GM21737 (cell line): ENCODE results near the gene SOX3.

ENCODE experiments used
- ATAC-seq: cut with Tn5 transposase; IDR thresholded peaks from one replicate; pipeline ENCODE4 v1.9.1; 2021; ENCODE audit warnings: mild to moderate bottlenecking, moderate library complexity; ENCODE audit not compliant: unreplicated experiment

SOX3 gene

DNA sequence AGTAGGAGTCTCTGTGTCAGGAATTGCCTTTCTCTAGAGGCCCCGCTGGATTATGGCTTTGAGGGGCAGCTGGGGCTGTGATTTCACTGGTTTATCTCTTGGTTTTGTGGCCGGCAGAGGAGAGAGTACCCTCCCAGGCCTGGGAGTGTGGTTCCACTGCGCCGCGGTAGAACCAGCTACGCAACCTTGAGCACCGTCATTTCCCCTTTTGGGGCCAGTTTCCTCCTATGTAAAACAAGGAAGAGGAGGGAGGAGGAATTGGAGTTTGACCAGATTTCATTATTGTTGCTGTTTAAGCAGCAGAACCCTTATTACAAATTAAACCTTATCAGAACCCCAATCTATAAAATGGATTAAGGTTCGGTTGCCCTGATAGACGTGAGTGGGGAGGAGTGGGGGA, 4.4 kb downstream of the SOX3 start:
- no peak for ATAC-seq

DNA sequence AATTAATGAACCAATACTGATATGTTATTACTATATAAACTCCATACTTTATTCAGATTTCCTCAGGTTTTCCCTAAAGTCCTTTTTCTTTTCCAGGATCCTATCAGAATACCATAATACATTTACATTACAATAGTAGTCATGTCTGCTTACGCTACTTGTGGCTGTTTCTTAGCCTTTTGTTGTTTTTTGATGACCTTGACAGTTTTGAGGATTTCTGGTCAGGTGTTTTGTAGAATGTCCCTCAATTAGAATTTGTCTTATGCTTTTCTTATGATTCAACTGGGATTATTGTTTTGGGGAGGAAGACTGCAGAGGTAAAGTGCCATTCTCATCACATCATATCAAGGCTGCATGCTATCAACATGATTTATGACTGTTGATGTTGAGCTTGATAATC, 9.1 kb downstream of the SOX3 start:
- no peak for ATAC-seq

DNA sequence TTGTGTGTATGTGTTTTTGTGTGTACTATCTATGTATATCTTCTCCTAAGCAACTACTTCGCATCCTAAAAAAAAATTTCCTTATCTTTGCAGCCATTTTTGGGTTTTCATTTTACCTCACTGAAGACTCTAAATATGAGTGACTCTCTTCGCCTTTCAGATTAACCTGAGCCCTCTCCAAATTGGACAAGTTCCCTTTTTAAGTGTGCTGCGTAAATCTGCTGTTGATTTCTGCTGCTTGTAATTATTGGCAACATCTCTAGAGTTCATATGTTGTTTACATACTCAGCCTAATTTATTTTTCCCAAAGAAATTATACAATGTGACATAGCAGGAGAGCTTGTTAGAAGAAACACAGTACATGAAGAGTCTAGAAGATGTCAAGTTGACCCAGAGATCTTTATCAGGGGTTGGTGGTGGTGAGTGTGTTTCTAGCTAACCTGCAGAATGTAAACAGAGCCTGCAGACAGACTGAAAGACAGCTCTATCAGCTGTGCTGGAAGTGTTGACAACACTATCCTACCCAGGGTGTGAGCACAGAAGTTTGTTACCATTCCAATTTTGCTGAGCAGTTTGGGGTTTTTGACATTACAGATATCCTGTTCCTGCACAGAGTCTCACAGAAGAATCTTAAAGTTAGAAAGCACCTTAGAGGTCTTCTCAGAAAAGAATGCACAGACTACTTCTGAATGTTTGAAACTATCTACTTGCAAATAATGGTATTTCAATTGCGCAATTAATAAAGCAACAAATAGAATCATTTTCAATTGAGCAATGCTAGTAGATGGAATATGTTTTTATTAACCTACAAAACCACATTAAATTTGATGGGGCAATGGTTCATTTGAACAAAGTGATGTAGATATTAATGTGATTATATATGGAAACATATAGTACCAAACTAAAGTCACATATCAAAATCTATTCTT, 12.5 kb downstream of the SOX3 start:
- ATAC-seq = no peak

DNA sequence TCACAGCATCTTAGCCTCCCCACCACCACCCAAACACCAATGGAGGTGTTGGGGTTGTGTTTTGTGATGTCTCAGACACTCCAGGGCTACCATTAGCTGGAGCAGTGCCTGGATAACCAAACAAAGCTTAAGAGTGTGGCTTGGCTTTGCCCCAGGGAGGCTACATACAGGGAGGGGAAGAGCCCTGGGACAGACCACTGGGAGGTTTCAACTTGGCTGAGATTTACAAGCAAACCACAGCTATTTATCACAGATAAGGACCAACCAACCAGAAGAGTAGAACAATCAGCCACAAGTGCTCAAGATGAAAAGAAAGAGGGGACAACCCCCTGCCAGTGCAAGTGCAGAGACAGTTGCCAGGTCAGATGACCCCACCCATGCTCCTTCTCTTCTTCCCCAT, 24.1 kb downstream of the SOX3 start:
- ATAC-seq = no peak

DNA sequence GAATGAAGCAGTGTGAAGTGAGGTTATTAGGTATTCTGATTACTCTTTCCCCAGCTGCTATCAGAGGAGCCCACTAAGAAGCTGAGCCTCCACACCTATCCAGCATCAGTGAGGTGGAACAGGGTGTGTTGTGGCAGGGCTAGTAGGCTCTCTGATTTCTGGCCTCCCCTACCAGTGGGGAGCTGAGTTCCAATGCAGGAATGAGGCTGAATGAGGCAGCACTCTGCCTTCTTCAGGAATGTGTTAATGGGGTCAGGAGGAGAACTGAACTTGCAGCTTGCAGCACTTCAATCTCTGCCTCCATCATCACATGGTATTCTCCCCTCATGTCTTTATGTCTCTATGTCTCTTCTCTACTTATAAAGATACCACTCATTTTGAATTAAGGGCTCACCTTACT, 26.9 kb downstream of the SOX3 start:
- no peak for ATAC-seq

DNA sequence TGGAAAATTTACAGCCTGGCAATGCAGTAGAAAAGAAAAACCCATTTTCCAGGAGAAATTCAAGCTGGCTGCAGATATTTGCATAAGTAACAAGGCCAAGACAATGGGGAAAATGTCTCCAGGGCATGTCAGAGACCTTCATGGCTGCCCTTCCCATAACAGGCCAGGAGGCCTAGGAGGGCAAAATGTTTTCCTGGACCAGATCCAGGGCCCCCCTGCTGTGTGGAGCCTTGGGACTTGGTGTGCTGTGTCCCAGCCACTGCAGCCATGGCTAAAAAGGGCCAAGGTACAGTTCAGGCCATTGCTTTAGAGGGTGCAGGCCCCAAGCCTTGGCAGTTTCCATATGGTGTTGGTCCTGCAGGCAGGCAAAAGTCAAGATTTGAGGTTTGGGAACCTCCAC, 29.8 kb downstream of the SOX3 start:
- ATAC-seq = no peak

DNA sequence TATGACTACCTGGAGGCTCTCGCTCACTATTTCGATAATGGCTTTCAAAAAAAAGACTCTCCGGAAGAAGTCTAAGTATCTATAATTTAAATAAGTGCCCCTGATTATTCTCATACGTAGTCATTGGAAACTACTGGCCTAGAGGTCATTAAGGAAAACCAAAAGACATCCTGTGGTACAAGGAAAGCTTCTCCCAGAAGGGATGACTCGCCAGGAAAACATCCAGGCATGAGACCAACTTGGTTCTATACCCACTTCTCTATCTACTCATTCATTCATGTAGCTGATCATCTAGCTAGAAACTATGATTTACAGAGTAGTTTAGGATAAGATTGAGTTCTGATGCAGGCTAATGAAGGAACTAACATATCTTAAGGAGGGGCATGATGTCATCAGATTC, 37.7 kb downstream of the SOX3 start:
- ATAC-seq = no peak
